ENCODE results near the gene RIMOC1.

DNA sequence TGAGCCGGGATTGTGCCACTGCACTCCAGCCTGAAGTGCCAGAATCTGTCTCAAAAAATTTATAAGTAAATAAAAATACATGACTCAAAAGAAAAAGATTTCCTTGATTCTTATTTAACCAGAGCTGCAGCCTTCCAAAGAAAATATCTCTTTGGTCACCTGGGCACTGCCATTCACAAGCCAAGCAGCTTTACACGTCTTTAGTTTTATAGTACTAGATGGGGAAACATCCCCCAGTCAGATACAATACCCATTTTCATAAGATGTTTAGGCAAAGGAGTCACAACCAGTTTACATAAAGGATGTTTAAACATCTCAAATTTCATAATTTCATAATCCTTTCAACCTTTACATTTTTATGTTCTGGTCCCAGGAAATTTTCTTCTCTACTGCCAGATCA, 20.2 kb upstream of the RIMOC1 start:
- no peak for TF ChIP-seq NR2C2 (IDR thresholded peaks at IDR 0.05; ENCODE audit: borderline replicate concordance, control insufficient read depth, insufficient read length, low read depth)
- no peak for TF ChIP-seq ZNF24 (IDR thresholded peaks at IDR 0.05)
- no peak for TF ChIP-seq CTCF (IDR thresholded peaks at IDR 0.05 in 2 of 3, conservative IDR thresholded peaks at IDR 0.05 in 1 of 3; ENCODE audit: control insufficient read depth in 2 of 3, extremely low read depth in 1 of 3, insufficient read depth in 1 of 3, low read depth in 3 of 3, low read length in 3 of 3)
- TF ChIP-seq TCF7 (IDR thresholded peaks at IDR 0.05; ENCODE audit: borderline replicate concordance), result no peak
- TF ChIP-seq NFIC (IDR thresholded peaks at IDR 0.05; ENCODE audit: low read depth, low read length), result no peak
- TF ChIP-seq YBX1 (IDR thresholded peaks at IDR 0.05), result no peak
- TF ChIP-seq, protein P1, sequence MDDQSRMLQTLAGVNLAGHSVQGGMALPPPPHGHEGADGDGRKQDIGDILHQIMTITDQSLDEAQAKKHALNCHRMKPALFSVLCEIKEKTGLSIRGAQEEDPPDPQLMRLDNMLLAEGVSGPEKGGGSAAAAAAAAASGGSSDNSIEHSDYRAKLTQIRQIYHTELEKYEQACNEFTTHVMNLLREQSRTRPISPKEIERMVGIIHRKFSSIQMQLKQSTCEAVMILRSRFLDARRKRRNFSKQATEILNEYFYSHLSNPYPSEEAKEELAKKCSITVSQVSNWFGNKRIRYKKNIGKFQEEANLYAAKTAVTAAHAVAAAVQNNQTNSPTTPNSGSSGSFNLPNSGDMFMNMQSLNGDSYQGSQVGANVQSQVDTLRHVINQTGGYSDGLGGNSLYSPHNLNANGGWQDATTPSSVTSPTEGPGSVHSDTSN (IDR thresholded peaks at IDR 0.05; ENCODE audit: insufficient replicate concordance, low read depth, low read length), result no peak
- TF ChIP-seq DPF2 (IDR thresholded peaks at IDR 0.05), result no peak
- TF ChIP-seq, protein P2, sequence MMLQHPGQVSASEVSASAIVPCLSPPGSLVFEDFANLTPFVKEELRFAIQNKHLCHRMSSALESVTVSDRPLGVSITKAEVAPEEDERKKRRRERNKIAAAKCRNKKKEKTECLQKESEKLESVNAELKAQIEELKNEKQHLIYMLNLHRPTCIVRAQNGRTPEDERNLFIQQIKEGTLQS (IDR thresholded peaks at IDR 0.05; ENCODE audit: borderline replicate concordance, extremely low read depth, low read depth, low read length), result no peak
- TF ChIP-seq GABPA (IDR thresholded peaks at IDR 0.05; ENCODE audit: low read depth), result no peak
- TF ChIP-seq MAX (IDR thresholded peaks at IDR 0.05; ENCODE audit: low read depth, low read length), result no peak
